Effector CD4-positive, alpha-beta T cell (primary cell): Measurements from ENCODE around the gene GZMH.
A peak's percentile ranks its signal among the peaks of the same experiment; 100 is the strongest.
"Not testable (repeated sequence)": the region's sequence is repeated elsewhere in the genome, so short reads cannot be mapped to it uniquely, and the experiment has no call there.

Experiments
- DNase-seq: peaks from one replicate; pipeline ENCODE4 v3.0.0-alpha.2; 2020
- total RNA-seq: gene quantifications from one replicate; lab custom pipeline; 2026; lab: John Stamatoyannopoulos, UW

The GZMH gene, protein sequence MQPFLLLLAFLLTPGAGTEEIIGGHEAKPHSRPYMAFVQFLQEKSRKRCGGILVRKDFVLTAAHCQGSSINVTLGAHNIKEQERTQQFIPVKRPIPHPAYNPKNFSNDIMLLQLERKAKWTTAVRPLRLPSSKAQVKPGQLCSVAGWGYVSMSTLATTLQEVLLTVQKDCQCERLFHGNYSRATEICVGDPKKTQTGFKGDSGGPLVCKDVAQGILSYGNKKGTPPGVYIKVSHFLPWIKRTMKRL
- 0.56 reads per million for total RNA-seq

DNA sequence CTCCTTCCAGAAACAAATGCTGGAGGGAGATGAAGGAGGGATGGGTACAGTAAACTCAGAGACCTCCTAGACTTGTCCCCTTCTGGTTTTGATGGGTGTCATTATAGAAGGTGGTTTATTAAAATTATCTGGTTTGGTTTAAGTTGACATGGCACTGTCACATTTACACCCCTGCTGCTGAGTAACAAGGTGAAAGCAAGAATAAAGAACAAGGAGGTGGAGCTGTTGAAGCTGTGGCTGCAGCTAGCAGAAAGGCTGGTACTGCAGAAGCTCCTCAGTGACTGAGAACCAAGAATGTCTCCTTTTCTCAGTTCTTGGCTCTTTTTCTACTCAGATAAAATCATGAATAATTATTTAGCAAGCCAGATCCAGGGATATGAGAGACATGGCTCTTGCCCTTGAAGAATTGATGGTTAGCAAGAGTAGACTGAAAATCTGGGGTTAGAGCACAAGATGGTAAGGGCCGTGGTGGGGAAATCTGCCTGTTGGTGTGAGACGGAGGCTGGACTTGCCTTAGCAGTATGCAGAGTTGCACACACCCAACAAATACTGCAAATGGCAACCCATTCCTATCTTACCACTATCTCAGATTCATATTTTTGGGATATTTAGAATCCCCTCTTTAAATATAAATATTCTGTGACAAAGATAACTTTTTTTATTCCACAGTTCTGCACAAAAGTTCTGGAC, at the start of gene GZMH:
GZMH (minus strand) TSS at position 31 of the 690 bp plus-strand sequence. CDS start 72 bp downstream, outside the sequence.
- DNase-seq = no peak

DNA sequence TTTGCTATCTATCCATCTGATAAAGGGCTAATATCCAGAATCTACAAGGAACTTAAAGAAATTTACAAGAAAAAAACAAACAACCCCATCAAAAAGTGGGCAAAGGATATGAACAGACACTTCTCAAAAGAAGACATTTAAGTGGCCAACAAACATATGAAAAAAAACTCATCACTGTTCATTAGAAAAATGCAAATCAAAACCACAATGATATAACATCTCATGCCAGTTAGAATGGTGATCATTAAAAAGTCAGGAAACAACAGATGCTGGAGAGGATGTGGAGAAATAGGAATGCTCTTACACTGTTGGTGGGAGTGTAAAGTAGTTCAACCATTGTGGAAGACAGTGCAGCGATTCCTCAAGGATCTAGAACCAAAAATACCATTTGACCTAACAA, 38.9 kb upstream of the GZMH start:
- not testable (repeated sequence) for DNase-seq

DNA sequence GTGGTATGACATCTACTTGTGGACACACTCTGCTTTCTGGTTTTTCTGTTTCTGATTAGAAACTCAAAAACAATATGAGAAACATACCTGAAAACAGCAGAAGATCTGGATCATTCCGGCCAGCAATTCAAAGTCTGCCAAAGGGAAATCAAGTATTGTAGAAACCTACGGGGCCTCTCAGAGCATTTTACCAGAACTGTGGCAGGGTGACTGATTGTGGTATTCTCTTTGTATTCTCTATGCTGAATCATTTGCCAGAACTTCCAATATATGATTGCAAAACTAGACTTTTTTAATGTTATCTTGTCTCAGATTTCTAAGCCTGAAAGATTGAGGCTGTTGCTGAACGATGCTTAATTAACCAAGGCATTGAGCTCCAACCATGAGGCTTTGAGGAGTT, 30.4 kb upstream of the GZMH start:
- DNase-seq = no peak

DNA sequence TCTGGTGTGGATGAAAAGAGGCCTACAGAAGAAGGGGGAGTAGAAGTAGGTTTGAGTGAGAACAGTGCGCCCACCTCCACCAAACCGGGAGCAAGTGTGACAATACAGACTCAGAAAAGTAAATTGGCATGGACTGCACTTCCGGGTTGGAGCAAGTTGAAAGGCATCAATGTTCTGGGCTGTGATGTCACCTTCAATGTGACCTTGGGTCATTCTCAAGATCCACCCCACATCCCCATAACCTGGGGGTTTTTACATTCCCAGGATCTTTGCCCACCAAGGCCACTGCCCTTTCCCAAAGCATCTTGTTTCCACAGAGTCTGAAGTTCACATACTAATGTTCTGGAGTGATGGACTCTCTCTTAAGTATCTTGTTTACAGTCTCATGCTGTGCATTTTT, 29.8 kb upstream of the GZMH start:
- no peak for DNase-seq

DNA sequence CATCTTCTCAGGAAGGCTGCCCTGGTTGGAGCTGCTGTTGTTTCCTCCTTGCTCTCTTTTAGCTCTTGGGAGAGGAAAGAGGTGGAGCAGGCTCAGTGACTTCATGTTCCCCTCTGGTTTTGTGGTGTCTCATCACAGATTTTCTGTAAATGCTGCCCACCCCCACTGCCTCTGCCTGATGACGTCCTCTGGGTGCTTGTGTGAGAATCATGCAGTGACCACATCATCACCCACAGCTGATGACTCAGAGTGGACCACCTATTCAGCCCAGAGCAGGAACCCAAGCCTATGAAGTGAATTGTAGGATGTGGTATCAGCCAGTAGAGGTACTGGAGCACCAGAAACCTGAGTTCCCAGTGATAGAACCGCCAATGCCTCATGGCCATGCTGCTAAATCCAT, 24.7 kb upstream of the GZMH start, which contains the start of gene GZMB:
GZMB (minus strand) TSS at position 33 of the 400 bp plus-strand sequence; CDS start at position 3, 30 bp downstream.
- no peak for DNase-seq

DNA sequence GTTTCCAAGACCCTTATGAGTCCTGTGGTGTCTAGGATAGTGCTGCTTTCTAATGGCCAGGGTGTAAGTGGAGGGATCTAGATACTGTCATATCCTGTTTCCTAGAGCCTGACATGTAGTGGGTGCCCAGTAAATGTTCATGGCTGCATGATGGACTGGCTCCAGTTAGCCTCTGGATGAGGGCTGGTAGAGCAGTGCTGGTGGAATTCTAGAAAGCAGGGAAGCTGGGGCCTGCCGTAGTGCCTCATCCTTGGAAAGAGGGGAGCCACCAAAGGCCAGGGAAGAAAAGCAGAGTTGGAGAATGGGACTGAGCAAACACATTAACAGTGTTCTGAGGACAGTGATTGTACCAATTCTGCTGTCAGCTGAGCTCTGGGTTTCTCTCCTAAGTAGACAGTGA, 23.9 kb upstream of the GZMH start:
- DNase-seq = no peak

DNA sequence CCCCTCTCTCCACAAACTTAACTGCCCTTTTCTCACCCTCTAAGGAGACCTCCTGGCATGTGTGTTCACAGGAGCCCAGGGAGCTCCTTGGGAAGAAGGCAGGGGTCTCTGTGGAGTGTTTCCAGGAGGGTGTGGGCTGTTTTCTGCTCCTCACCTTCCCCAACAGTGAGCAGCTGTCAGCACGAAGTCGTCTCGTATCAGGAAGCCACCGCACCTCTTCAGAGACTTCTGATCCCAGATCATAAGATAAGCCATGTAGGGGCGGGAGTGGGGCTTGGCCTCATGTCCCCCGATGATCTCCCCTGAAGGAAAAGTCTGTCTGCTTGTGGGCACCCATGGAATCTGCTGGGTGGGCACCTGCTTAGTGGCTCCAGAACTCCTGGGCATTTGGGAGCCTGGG, 23.3 kb upstream of the GZMH start:
- DNase-seq = no peak

DNA sequence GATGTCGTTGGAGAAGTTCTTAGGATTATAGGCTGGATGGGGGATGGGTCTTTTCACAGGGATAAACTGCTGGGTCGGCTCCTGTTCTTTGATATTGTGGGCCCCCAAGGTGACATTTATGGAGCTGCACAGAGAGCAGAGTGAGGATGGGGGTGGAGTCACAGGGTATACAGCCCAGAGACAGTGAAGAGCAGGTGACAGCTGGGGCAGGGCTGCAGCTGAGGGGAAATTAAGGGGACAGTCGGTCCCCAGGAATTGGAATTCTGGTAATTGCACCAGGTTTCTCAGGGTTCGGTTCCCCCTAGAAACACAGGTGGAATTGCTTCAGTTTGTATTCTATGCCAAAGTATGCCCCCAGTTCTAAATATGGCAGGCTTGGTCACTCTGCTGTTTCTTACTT, 22.9 kb upstream of the GZMH start:
- no peak for DNase-seq

DNA sequence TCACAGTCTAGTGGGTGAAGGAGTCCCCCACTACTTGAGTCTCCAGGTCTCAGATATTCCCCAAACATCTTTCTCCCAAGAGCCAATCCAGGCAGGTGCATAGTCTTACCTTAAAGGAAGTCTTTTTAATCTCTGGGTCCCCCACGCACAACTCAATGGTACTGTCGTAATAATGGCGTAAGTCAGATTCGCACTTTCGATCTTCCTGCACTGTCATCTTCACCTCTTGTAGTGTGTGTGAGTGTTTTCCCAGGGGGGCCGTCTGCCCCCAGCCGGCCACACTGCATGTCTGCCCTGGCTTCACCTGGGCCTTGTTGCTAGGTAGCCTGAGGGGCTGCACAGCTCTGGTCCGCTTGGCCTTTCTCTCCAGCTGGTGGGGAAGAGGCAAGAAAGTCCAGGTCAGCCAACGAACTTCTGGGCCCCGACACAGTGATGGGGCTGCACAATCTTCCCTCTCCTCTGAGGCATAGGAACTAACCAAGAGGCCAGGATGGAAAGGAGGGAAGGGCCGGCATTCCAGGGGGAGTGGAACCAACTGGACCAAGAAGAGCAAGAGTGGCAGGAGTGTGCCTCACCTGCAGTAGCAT, 22.4 kb upstream of the GZMH start:
- no peak for DNase-seq

DNA sequence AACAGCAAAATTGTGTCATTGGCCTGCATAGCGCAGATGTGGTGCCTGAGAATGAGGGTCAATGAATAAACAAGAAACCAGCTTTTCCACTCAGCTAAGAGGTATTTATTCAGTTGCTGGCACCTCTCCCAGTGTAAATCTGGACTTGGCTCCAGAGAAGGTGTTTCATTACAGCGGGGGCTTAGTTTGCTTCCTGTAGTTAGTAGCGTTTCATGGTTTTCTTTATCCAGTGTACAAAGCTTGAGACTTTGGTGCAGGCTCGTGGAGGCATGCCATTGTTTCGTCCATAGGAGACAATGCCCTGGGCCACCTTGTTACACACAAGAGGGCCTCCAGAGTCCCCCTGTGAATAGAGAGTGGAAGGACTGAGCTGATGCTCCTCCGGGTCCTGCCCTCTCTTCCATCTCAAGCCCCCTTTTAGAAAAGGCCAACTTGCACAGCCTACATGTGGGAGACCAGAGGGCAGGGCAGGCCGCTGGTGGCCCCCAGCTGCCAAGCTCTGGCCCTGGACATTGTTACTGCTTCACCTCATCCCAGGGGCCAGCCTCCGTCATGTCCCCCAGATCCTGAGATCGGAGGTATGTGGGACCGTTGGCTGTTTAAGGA, 21.5 kb upstream of the GZMH start:
- DNase-seq = no peak

DNA sequence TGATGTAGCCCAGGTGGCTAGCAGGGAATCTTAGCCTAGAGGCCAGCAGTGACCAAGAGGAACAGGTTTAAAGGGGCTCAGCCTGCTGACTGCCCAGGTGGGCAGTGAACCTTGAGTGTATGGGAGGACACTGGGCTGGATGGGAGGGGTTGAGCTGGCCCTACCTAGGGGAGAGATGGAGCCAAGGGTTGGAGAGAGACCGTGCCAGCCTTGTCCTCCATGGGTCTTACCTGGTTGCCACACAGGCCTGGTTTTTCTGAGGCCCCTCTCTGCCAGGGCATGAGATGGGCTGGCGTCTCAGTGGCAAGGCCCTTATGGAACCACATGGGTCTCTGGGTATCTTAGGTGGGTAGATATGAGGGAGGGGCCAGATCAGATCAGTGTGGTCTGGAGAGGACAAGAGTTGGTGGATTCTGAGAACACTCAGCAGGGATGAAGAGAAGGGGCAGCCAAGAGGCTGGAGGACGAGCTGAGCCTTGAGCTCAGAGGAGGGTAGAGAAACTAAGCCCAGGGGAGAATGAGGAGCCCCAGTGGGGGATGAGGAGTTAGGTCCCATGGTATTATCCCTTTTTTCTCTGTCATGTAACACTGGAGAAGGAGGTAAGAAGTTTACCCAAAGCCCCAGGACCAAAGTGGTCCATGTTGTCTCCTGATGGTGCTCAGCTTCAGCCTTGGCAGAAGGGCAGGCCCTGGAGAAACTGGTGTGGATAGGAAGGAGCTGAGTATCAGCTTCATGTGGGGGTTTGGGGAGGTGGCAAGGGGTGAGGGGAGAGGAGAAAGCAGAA, 20.8 kb upstream of the GZMH start:
- no peak for DNase-seq

DNA sequence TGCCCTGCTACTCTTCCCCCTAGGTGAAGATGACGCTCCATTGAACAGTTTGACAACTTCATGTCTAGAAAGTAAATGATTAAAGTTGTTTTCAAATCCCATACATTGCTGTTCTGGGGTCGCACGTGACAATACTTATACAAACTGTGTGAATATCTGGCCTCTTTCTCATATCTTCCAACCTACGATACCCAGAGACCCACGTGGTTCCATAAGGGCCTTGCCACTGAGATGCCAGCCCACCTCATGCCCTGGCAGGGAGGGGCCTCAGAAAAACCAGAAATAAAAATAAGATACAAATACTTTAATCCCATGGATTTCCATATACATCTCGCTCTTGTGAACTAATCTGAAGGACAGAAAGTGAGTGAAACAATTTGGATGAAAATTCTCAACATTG, 20.0 kb upstream of the GZMH start:
- no peak for DNase-seq

DNA sequence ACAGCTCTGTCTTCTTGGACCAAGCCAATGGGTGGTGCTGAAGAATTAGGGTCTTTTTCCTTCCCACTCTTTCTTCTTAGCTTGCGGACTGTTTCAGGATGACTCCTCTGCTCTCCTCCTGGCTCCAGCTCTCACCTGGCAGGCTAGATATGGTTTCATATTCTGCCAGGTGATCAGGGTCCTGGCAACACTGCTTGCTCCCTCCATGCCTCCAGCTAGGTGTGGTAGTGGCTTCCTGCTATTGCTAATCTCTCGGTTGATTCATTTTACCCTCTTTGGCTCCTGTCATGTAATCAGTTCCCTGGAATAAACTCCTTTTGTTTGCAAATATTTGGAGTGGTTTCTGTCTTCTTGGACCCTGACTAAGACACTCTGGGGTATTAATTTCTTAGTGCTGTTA, 4.3 kb upstream of the GZMH start:
- no peak for DNase-seq

DNA sequence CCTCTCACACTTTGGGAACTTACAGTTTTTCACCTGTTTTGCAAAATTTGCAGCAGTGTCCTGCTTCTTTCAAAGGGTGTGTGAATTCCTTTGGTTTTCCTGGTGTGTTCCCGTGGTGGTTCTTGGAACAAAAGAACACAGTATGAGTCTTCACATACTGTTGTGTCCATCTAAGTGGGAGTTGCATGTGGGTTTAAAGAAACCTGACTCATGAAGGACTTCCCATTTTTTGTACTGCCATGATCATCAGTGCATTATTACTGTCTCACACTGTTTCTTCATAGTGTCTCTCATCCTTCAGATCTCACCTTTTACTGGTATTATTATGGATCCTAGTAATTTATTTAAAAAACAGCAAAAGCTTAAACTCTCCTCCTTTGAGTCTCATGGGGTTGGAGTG, 3.8 kb upstream of the GZMH start:
- DNase-seq = no peak

DNA sequence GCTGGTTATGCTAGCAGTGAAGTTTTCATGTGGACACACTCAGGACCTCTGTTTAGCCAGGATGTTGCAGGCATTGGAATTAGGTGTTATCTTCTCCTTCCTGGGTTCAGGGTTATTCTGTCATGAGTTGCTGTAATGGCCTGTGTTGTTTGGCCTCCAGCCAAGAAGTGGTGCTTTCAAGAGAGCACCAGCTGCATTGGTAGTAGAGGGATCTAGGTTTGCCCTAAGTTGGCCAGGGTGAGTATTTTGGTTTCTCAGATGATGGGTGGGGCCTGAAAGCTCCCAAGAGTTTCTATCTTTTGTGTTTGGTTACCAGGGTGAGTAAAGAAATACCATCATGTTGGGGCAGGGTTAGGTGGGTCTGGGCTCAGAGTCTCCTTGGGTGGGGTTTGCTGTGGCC, 2.7 kb upstream of the GZMH start:
- DNase-seq = no peak

DNA sequence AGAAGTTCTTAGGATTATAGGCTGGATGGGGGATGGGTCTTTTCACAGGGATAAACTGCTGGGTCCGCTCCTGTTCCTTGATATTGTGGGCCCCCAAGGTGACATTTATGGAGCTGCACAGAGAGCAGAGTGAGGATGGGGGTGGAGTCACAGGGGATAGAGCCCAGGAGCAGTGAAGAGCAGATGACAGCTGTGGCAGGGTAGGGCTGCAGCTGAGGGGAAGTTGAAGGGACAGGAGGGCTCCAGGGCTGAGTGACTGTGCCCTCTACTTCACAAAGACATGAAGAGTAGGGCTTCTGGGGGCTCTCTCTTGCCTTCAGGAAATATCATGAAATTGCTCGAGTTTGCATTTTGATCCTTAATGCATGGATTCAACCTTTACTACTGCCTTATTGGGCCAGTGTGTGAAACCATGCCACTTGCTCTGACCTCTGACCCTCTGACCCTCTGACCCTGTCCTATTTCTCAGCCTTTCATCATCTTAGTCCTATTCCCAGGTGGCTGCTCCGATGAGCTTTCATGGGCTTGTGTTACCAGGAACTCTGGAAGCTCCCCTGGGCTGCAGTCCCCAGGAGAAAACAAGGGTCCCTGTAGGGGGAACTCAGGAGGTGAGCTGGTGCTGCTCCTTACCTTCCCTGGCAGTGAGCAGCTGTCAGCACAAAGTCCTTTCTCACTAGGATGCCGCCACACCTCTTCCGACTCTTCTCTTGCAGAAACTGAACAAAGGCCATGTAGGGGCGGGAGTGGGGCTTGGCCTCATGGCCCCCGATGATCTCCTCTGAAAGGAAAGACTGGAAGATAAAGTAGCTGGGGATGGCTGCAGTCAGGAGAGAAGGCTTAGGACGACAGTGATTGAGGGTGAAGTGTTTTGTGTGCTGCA, 1.6 kb downstream of the GZMH start:
- no peak for DNase-seq

DNA sequence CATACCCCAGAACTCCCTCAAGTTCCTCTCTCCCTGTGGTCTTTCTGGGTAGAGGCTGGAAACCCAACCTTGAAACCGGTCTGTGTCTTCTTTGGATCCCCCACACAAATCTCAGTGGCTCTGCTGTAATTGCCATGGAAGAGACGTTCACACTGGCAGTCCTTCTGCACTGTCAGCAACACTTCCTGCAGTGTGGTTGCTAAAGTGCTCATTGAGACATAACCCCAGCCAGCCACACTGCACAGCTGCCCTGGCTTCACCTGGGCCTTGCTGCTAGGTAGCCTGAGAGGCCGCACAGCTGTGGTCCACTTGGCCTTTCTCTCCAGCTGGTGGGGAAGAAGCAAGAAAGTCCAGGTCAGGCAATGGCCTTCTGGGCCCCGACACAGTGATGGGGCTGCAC, 2.4 kb downstream of the GZMH start:
- DNase-seq = no peak

DNA sequence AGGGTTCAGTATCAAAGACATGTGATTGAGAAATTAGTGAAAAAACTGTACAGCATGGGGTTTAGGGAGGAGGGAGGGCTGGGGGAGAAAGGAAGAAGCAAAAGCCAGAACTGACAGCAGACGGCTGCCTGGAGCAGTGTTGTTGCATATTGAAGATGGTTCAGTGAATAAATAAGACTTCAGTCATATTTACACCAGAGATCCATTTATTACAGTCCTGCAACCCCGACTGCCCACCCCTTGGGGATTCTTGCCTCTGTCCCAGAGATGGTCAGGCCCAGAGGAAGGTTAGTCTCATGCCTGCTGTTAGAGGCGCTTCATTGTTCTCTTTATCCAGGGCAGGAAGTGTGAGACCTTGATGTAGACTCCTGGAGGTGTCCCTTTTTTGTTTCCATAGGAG, 3.2 kb downstream of the GZMH start:
- DNase-seq = no peak

DNA sequence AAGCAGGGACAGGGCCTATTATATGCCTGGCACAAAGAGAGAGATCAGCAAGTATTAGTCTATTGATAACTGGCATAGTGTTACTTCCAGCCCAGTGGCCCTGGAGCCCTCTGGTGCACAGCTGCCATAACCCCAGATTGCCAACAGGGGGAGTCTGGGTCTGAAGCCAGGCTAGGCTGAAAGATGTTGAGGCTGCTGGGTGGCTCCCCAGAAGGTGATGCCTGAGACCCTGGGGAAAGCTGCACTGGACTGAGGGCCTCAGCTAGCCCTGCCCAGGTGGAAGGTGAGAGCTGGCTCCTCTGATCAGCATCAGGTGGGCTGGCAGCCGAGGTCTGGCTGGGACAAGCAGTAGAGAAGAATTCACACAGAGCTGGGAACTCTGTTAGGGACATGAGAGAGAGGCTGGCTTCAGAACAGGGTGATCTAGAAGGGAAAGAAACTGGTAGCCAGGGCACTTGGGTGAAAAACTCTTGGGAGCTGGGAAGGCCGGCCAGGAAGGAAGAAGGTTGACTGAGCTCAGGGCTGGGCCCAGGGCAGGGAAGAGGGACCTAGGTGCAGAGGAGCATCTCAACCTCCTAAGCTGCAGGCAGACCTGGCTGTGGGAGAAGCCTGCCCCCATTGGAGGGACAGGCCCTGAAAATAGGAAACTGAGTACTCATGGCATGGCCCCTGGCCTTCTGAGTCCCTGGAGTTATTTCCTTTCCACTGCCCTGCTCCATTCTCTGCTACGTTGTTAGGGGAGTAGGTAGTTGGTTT, 3.9 kb downstream of the GZMH start:
- DNase-seq = peak; percentile 48

DNA sequence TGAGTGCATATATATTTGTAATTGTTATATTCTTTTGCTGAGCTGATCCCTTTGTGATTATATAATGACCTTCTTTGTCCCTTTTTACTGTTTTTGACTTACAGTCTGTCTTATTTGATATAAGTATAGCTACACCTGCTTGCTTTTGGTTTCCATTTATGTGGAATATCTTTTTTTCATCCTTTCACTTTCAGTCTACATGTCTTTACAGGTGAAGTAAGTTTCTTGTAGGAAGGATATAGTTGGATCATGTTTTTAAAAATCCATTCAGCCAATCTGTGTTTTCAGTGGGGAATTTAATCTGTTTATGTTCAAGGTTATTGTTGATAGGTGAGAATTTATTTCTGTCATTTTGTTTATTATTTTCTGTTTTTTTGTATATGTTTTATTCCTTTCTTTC, 12.1 kb downstream of the GZMH start:
- DNase-seq = no peak
